NOMO-1 treated with DMSO at 0.1 percent for 48 hours (cell line): ENCODE results near the gene PPP1R15B.

Experiments
- DNase-seq: peaks from one replicate; lab custom pipeline; 2025; ENCODE audit not compliant: unreplicated experiment; lab: John Stamatoyannopoulos, UW

PPP1R15B gene

GRCh38 chr1:204411451-204412204 lies at the start of gene PPP1R15B:
Gene PPP1R15B (minus strand): TSS chr1:204411817. CDS start chr1:204411411, 406 bp downstream.
- peak; percentile 97 for DNase-seq

GRCh38 chr1:204460346-204460745 lies 48.7 kb upstream of the PPP1R15B start:
- DNase-seq = no peak

- DNase-seq = no peak
Measured at GRCh38 chr1:204459706-204460105, 48.1 kb upstream of the PPP1R15B start.

GRCh38 chr1:204457666-204458065 lies 46.0 kb upstream of the PPP1R15B start:
- DNase-seq = no peak

GRCh38 chr1:204456826-204457442 lies 45.3 kb upstream of the PPP1R15B start:
- DNase-seq = no peak

GRCh38 chr1:204455831-204456145 lies 44.2 kb upstream of the PPP1R15B start:
- no peak for DNase-seq

GRCh38 chr1:204455063-204455830 lies 43.6 kb upstream of the PPP1R15B start:
- DNase-seq = no peak

GRCh38 chr1:204454476-204454875 lies 42.9 kb upstream of the PPP1R15B start:
- DNase-seq = no peak

GRCh38 chr1:204453141-204453772 lies 41.6 kb upstream of the PPP1R15B start:
- no peak for DNase-seq

GRCh38 chr1:204451352-204452124 lies 39.9 kb upstream of the PPP1R15B start:
- DNase-seq = no peak

- DNase-seq = no peak
Measured at GRCh38 chr1:204450461-204451257, 39.0 kb upstream of the PPP1R15B start.

- no peak for DNase-seq
Measured at GRCh38 chr1:204449678-204450280, 38.2 kb upstream of the PPP1R15B start.

GRCh38 chr1:204448991-204449677 lies 37.5 kb upstream of the PPP1R15B start:
- no peak for DNase-seq

- DNase-seq = peak; percentile 18
Measured at GRCh38 chr1:204448344-204448964, 36.8 kb upstream of the PPP1R15B start.

GRCh38 chr1:204447736-204448135 lies 36.1 kb upstream of the PPP1R15B start:
- no peak for DNase-seq

- no peak for DNase-seq
Measured at GRCh38 chr1:204447190-204447589, 35.6 kb upstream of the PPP1R15B start.

- DNase-seq = peak; percentile 56
Measured at GRCh38 chr1:204446413-204447111, 34.9 kb upstream of the PPP1R15B start.

GRCh38 chr1:204445860-204446412 lies 34.3 kb upstream of the PPP1R15B start:
- peak; percentile 27 for DNase-seq
